GM12878 (cell line): ENCODE data around the gene AKAP13.

Experiments used
- CBX3 ChIP-seq: fragments of 200-600 bp; sonication (generic); IDR thresholded peaks from 2 replicates; pipeline ENCODE4 v1.6.1; 2016; ENCODE audit warnings: low read depth, borderline replicate concordance
- CBX5 ChIP-seq: sonication (generic); IDR thresholded peaks from 2 replicates; pipeline ENCODE4 v1.6.1; 2016; ENCODE audit warnings: low read depth, moderate library complexity, mild to moderate bottlenecking, inconsistent platforms
- E2F4 ChIP-seq: IDR thresholded peaks from 2 replicates; pipeline ENCODE4 v1.6.1; 2012; ENCODE audit warnings: low read depth, low read length, improper control_type of control experiment
- EP300 ChIP-seq, 2 experiments: fragments of 150-350 bp in 1 of 2; IDR thresholded peaks; 2 replicates each; pipeline ENCODE4 v1.6.1; 2011 to 2012; ENCODE audit warnings: low read depth in 2 of 2, low read length in 2 of 2, borderline replicate concordance in 1 of 2, improper control_type of control experiment in 1 of 2, inconsistent platforms in 1 of 2; ENCODE audit not compliant: control insufficient read depth in 1 of 2
- EZH2 ChIP-seq: IDR thresholded peaks from 2 replicates; pipeline ENCODE4 v1.6.1; 2012; ENCODE audit warnings: low read depth, mild to moderate bottlenecking, control low read depth, inconsistent platforms, low read length, borderline replicate concordance; ENCODE audit not compliant: control insufficient read depth
- HDAC6 ChIP-seq: fragments of 200-600 bp; sonication (generic); IDR thresholded peaks from one replicate; pipeline ENCODE4 v1.8.0; 2017; ENCODE audit warnings: antibody characterized with exemption; ENCODE audit not compliant: unreplicated experiment
- MAX ChIP-seq: IDR thresholded peaks from 2 replicates; pipeline ENCODE4 v1.6.1; 2012; ENCODE audit warnings: low read depth, low read length, improper control_type of control experiment
- PKNOX1 ChIP-seq: fragments of 450-650 bp; IDR thresholded peaks from 2 replicates; pipeline ENCODE4 v1.6.1; 2016; ENCODE audit warnings: mild to moderate bottlenecking
- REST ChIP-seq: IDR thresholded peaks from 2 replicates; pipeline ENCODE4 v1.6.1; 2012; ENCODE audit warnings: mild to moderate bottlenecking, low read depth, low read length
- YY1 ChIP-seq: IDR thresholded peaks from 2 replicates; pipeline ENCODE4 v1.6.1; 2011; ENCODE audit warnings: low read depth, mild to moderate bottlenecking, low read length
- TF ChIP-seq, protein P1 (sequence below), 3 experiments: IDR thresholded peaks in 2 of 3; conservative IDR thresholded peaks in 1 of 3; 2 replicates each; pipeline ENCODE4 v1.5.1; 2011; ENCODE audit warnings: low read depth in 3 of 3, low read length in 3 of 3, mild to moderate bottlenecking in 3 of 3, control low read depth in 2 of 3, moderate library complexity in 2 of 3, inconsistent platforms in 1 of 3, mixed read lengths in 1 of 3; ENCODE audit not compliant: control insufficient read depth in 2 of 3, insufficient read depth in 1 of 3; ENCODE audit errors: extremely low read depth in 1 of 3
- TF ChIP-seq, protein P2 (sequence below): IDR thresholded peaks from 2 replicates; pipeline ENCODE4 v1.6.1; 2011; ENCODE audit warnings: borderline replicate concordance, low read depth, mild to moderate bottlenecking, moderate library complexity, low read length; ENCODE audit not compliant: insufficient read depth, poor library complexity, severe bottlenecking

DNA sequence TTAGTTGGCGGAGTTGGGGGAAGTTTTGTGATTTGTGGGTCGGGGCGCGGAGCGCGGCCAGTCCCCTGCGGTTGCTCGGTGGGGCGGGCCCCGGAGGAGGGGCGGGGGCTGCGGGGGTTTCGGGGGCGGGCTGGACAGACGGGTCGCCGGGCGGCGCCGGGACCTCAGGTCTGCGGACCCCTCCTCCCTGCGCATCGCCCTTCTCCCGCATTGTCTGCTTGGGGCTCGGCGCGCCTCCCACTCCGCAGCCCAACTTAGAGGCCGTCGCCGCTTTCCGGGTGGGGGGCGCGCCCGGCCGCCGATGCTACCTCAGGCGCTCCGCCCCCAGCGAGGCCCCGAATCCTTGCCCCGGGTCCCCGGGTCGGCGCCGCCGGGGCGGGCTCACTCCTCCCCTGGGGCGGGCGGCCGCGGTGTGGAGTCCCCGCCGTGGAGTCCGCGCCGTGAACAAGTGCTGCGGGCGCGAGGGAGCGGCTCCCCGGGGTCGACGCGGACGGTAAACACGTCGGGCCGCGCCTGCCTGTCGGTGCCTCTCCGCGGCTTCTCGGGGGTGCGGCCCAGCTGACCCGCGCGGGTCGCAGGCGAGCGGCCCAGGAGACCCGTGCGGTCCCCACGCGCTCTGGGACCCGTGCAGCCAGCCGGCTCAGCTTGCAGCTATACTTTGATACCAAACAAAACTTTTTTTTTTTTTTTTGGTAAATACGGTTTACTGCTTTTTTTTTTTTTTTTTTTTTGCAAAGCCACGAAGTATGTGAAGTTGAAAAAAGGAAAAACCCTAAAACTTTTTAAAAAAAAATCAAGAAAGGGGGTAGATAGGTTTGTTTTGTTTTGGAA is 624 bp downstream of the AKAP13 start:
- TF ChIP-seq, protein P1, sequence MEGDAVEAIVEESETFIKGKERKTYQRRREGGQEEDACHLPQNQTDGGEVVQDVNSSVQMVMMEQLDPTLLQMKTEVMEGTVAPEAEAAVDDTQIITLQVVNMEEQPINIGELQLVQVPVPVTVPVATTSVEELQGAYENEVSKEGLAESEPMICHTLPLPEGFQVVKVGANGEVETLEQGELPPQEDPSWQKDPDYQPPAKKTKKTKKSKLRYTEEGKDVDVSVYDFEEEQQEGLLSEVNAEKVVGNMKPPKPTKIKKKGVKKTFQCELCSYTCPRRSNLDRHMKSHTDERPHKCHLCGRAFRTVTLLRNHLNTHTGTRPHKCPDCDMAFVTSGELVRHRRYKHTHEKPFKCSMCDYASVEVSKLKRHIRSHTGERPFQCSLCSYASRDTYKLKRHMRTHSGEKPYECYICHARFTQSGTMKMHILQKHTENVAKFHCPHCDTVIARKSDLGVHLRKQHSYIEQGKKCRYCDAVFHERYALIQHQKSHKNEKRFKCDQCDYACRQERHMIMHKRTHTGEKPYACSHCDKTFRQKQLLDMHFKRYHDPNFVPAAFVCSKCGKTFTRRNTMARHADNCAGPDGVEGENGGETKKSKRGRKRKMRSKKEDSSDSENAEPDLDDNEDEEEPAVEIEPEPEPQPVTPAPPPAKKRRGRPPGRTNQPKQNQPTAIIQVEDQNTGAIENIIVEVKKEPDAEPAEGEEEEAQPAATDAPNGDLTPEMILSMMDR (IDR thresholded peaks at IDR 0.05 in 2 of 3, conservative IDR thresholded peaks at IDR 0.05 in 1 of 3; ENCODE audit: control insufficient read depth in 2 of 3, extremely low read depth in 1 of 3, insufficient read depth in 1 of 3, low read depth in 3 of 3, low read length in 3 of 3) = no peak
- no peak for TF ChIP-seq E2F4
- no peak for TF ChIP-seq MAX
- no peak for TF ChIP-seq EP300 (IDR thresholded peaks at IDR 0.05; ENCODE audit: borderline replicate concordance in 1 of 2, control insufficient read depth in 1 of 2, low read depth in 2 of 2, low read length in 2 of 2)
- no peak for TF ChIP-seq CBX5
- no peak for TF ChIP-seq EZH2
- TF ChIP-seq, protein P2, sequence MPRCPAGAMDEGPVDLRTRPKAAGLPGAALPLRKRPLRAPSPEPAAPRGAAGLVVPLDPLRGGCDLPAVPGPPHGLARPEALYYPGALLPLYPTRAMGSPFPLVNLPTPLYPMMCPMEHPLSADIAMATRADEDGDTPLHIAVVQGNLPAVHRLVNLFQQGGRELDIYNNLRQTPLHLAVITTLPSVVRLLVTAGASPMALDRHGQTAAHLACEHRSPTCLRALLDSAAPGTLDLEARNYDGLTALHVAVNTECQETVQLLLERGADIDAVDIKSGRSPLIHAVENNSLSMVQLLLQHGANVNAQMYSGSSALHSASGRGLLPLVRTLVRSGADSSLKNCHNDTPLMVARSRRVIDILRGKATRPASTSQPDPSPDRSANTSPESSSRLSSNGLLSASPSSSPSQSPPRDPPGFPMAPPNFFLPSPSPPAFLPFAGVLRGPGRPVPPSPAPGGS = no peak
- no peak for TF ChIP-seq PKNOX1
- TF ChIP-seq HDAC6 = no peak
- no peak for TF ChIP-seq REST
- TF ChIP-seq CBX3 = no peak
- TF ChIP-seq YY1 = no peak
